Suprapubic skin (tissue), 4 donors: ENCODE measurements around the gene PIGN. TPM values are rescaled to one million over a fixed set of nuclear protein-coding genes. Genes with fewer than 3 reads are reported as not detected.

ENCODE experiments used
- DNase-seq, 2 donors: peaks; one replicate each; pipeline ENCODE4 v3.0.0-alpha.2; 2019; ENCODE audit warnings: low spot score in 2 of 2
- H3K27ac ChIP-seq: fragments of 200-600 bp; sonication (generic); one replicate; pipeline ENCODE4 v1.5.1; 2019
- H3K27me3 ChIP-seq: fragments of 200-600 bp; sonication (generic); one replicate; pipeline ENCODE4 v1.5.1; 2019
- H3K36me3 ChIP-seq: fragments of 200-600 bp; sonication (generic); one replicate; pipeline ENCODE4 v1.5.1; 2019
- H3K4me1 ChIP-seq: fragments of 200-600 bp; sonication (generic); one replicate; pipeline ENCODE4 v1.5.1; 2019
- H3K4me3 ChIP-seq: fragments of 200-600 bp; sonication (generic); one replicate; pipeline ENCODE4 v1.5.1; 2019; ENCODE audit warnings: mild to moderate bottlenecking
- H3K9me3 ChIP-seq: fragments of 200-600 bp; sonication (generic); one replicate; pipeline ENCODE4 v1.5.1; 2019
- EP300 ChIP-seq: sonication (generic); formaldehyde crosslinking; IDR thresholded peaks from one replicate; pipeline ENCODE4 v1.6.1; 2017; ENCODE audit warnings: antibody characterized with exemption
- POLR2A ChIP-seq, 2 donors: fragments of 450-650 bp; IDR thresholded peaks; one replicate each; pipeline ENCODE4 v1.6.1; 2017; ENCODE audit warnings: antibody characterized with exemption in 2 of 2, mild to moderate bottlenecking in 2 of 2, moderate library complexity in 2 of 2
- POLR2AphosphoS5 ChIP-seq, 3 donors: sonication (generic); formaldehyde crosslinking; IDR thresholded peaks; one replicate each; pipeline ENCODE4 v1.6.1; 2017; ENCODE audit warnings: antibody characterized with exemption in 3 of 3
- WGBS: methylation state at CpG from one replicate; pipeline ENCODE4 v1.1.5; 2018; 5-methylcytosine and 5-hydroxymethylcytosine counted together
- total RNA-seq, 4 donors: library from RNA; depleted of rRNA; stranded (reverse); fragments of >200 nt; gene quantifications; one replicate each; pipeline ENCODE4 v1.1.0, GENCODE V29; 2016
- TF ChIP-seq, protein P1 (sequence below), 2 donors: fragments of 200-600 bp in 1 of 2; fragments of 450-650 bp in 1 of 2; sonication (generic) in 1 of 2; IDR thresholded peaks; one replicate each; pipeline ENCODE4 v1.5.1; 2016 to 2019; ENCODE audit warnings: antibody characterized with exemption in 2 of 2, mild to moderate bottlenecking in 1 of 2, moderate library complexity in 1 of 2

Gene PIGN
- total RNA-seq, 4 donors from 2014 or later, result 28.7 to 72.4 (median 36.8) TPM

GRCh38 chr18:62102221-62102620 is 84.6 kb downstream of the PIGN start:
- 97% methylated on average over 1 of the region's 1 CpG for WGBS
- no peak for DNase-seq

DNA sequence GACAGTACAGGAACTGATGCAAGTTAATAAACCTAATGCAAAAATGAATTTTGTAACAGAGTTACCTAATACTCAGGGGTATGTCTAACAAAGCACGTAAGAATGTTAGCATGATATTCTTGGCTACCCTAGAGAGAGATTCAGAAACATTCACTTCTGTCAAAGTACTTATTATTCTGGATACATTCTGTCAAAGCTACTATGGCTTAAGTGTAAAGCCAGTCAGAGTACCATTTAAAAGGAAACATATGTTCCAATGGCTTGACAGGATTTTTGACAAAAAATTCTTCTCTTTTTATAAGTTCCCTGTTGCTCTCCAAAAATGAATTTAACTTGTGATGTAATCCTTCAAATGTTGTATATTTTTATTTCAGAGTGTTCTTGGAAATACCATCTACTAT is 85.5 kb downstream of the PIGN start:
- no peak for DNase-seq
- TF ChIP-seq, protein P1, sequence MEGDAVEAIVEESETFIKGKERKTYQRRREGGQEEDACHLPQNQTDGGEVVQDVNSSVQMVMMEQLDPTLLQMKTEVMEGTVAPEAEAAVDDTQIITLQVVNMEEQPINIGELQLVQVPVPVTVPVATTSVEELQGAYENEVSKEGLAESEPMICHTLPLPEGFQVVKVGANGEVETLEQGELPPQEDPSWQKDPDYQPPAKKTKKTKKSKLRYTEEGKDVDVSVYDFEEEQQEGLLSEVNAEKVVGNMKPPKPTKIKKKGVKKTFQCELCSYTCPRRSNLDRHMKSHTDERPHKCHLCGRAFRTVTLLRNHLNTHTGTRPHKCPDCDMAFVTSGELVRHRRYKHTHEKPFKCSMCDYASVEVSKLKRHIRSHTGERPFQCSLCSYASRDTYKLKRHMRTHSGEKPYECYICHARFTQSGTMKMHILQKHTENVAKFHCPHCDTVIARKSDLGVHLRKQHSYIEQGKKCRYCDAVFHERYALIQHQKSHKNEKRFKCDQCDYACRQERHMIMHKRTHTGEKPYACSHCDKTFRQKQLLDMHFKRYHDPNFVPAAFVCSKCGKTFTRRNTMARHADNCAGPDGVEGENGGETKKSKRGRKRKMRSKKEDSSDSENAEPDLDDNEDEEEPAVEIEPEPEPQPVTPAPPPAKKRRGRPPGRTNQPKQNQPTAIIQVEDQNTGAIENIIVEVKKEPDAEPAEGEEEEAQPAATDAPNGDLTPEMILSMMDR (IDR thresholded peaks at IDR 0.05), result no peak
- TF ChIP-seq POLR2AphosphoS5 (IDR thresholded peaks at IDR 0.05) (no peak), EP300 (no peak)
- Histone ChIP-seq H3K27ac (no peak overlapping the region), H3K27me3 (no peaks in the 10 kb centered on the region), H3K4me1 (no peaks in the 10 kb centered on the region), H3K36me3 (peaks cover 37% of the 10 kb centered on the region), H3K4me3 (no peak overlapping the region), H3K9me3 (no peaks in the 10 kb centered on the region)
- WGBS, result 62% methylated on average over 1 of the region's 1 CpG

More at GRCh38 chr18:62102221-62102620, 84.6 kb downstream of the PIGN start:
- Histone ChIP-seq H3K4me1 (no peaks in the 10 kb centered on the region), H3K27me3 (no peaks in the 10 kb centered on the region), H3K4me3 (no peak overlapping the region), H3K9me3 (no peaks in the 10 kb centered on the region), H3K36me3 (peaks cover 37% of the 10 kb centered on the region), H3K27ac (no peak overlapping the region)
- TF ChIP-seq, protein P1 (IDR thresholded peaks at IDR 0.05), result no peak
- TF ChIP-seq POLR2A (IDR thresholded peaks at IDR 0.05), result no peak
- TF ChIP-seq EP300, result no peak
- no peak for TF ChIP-seq POLR2AphosphoS5 (IDR thresholded peaks at IDR 0.05)

DNA sequence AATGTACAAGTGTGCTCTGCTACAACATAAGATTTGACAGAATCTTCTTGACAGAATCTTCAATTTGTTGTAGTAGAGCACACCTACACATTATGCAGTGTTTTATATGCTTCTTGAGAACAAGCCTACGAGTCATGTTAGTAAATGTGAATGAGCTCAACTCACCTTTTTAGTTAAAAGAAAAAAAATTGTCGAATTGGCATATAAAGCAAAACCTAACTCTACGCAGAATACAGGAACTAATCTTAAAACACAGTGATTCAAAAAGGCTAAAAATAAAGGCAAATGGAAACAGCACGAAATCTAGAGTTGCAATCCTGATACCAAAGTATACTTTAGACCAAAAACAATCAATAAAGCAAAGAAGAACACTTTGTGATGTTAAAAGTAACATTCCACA is 87.9 kb downstream of the PIGN start:
- no peaks in the 10 kb centered on the region for H3K9me3 ChIP-seq
- no peak for DNase-seq
- H3K27ac ChIP-seq, result no peak overlapping the region
- 99% methylated on average over 4 of the region's 4 CpGs for WGBS
- no peaks in the 10 kb centered on the region for H3K27me3 ChIP-seq
- TF ChIP-seq POLR2A (IDR thresholded peaks at IDR 0.05), result no peak
- no peak for TF ChIP-seq EP300
- no peak overlapping the region for H3K4me3 ChIP-seq
- no peaks in the 10 kb centered on the region for H3K4me1 ChIP-seq
- peaks cover 37% of the 10 kb centered on the region for H3K36me3 ChIP-seq

GRCh38 chr18:62097698-62098097 is 89.2 kb downstream of the PIGN start:
- H3K36me3 ChIP-seq, result peaks cover 34% of the 10 kb centered on the region
- no peaks in the 10 kb centered on the region for H3K9me3 ChIP-seq
- 98% methylated on average over 4 of the region's 4 CpGs for WGBS
- no peak overlapping the region for H3K27ac ChIP-seq
- H3K27me3 ChIP-seq, result no peaks in the 10 kb centered on the region
- no peak for DNase-seq
- TF ChIP-seq, protein P1 (IDR thresholded peaks at IDR 0.05), result no peak
- TF ChIP-seq POLR2AphosphoS5 (IDR thresholded peaks at IDR 0.05), result no peak
- no peak for TF ChIP-seq EP300
- TF ChIP-seq POLR2A (IDR thresholded peaks at IDR 0.05), result no peak
- no peak overlapping the region for H3K4me3 ChIP-seq
- H3K4me1 ChIP-seq, result no peaks in the 10 kb centered on the region

GRCh38 chr18:62091487-62092120 is 95.3 kb downstream of the PIGN start:
- WGBS, result 93% methylated on average over 5 of the region's 5 CpGs
- TF ChIP-seq, protein P1 (IDR thresholded peaks at IDR 0.05), result no peak
- TF ChIP-seq EP300 (no peak), POLR2AphosphoS5 (IDR thresholded peaks at IDR 0.05) (no peak), POLR2A (IDR thresholded peaks at IDR 0.05) (no peak)
- H3K36me3 ChIP-seq, result peaks cover 20% of the 10 kb centered on the region
- H3K4me1 ChIP-seq, result no peaks in the 10 kb centered on the region
- H3K9me3 ChIP-seq, result no peaks in the 10 kb centered on the region
- DNase-seq, result no peak
- no peaks in the 10 kb centered on the region for H3K27me3 ChIP-seq
- H3K27ac ChIP-seq, result no peak overlapping the region
- no peak overlapping the region for H3K4me3 ChIP-seq

DNA sequence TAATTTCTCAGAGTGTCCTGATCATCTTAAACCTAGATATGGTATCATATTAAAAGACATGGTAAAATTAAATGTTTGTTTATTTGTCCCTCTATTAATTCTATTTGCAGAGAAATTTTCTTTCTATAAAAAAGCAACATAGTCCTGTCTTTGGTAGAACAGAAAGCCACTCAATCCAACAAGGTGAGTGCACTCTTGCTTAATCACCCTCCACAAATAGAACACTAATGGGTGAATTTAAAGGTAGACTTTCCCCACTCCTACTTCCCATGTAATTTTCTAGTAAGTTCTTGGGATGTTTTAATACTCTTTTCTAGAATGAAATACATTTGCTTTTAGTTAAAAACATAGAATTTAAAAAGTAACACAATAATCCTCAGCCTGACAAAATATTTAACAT is 97.7 kb downstream of the PIGN start:
- no peak overlapping the region for H3K27ac ChIP-seq
- no peak for DNase-seq
- H3K4me3 ChIP-seq, result no peak overlapping the region
- no peaks in the 10 kb centered on the region for H3K27me3 ChIP-seq
- H3K9me3 ChIP-seq, result no peaks in the 10 kb centered on the region
- no peak for TF ChIP-seq EP300
- no peak for TF ChIP-seq POLR2AphosphoS5 (IDR thresholded peaks at IDR 0.05)
- TF ChIP-seq, protein P1 (IDR thresholded peaks at IDR 0.05), result no peak
- no peak for TF ChIP-seq POLR2A (IDR thresholded peaks at IDR 0.05)
- no peaks in the 10 kb centered on the region for H3K4me1 ChIP-seq
- peaks cover 25% of the 10 kb centered on the region for H3K36me3 ChIP-seq
